Right lobe of liver (tissue), 4 donors: ENCODE results near the gene BMAL2.

ENCODE experiments used
- POLR2A ChIP-seq: fragments of 450-650 bp; IDR thresholded peaks from one replicate; pipeline ENCODE4 v1.6.1; 2017; ENCODE audit warnings: antibody characterized with exemption, mild to moderate bottlenecking
- TF ChIP-seq, protein P1 (sequence below), 4 donors: fragments of 200-600 bp in 3 of 4; fragments of 450-650 bp in 1 of 4; IDR thresholded peaks; one replicate each; pipeline versions ENCODE4 v1.5.1 to v1.8.0; 2016 to 2022; ENCODE audit warnings: antibody characterized with exemption in 4 of 4, mild to moderate bottlenecking in 2 of 4
- donor health status: DM: no; HTN: no; CAD: no.
- donor health status: DM: no; HTN: no; CAD: no.
- donor health status: DM: no; HTN: yes; CAD: no.

DNA sequence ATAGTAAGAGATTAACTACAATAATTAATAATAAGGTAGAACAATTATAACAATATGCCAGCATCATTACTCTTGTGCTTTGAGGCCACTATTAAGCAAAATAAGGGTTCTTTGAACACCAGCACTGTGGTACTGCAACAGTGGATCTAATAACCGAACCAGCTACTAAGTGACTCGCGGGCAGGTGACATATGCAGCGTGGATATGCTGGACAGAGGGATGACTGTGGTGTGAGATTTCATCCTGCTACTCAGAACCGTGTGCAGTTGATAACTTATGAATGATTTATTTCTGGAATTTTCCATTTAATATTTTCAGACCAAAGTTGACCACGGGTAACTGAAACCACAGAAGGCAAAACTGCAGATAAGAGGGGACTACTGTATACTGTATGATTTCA is 34.4 kb downstream of the BMAL2 start:
- TF ChIP-seq, protein P1, sequence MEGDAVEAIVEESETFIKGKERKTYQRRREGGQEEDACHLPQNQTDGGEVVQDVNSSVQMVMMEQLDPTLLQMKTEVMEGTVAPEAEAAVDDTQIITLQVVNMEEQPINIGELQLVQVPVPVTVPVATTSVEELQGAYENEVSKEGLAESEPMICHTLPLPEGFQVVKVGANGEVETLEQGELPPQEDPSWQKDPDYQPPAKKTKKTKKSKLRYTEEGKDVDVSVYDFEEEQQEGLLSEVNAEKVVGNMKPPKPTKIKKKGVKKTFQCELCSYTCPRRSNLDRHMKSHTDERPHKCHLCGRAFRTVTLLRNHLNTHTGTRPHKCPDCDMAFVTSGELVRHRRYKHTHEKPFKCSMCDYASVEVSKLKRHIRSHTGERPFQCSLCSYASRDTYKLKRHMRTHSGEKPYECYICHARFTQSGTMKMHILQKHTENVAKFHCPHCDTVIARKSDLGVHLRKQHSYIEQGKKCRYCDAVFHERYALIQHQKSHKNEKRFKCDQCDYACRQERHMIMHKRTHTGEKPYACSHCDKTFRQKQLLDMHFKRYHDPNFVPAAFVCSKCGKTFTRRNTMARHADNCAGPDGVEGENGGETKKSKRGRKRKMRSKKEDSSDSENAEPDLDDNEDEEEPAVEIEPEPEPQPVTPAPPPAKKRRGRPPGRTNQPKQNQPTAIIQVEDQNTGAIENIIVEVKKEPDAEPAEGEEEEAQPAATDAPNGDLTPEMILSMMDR (IDR thresholded peaks at IDR 0.05), result no peak
- no peak for TF ChIP-seq POLR2A
